Pulmonary artery endothelial cell (primary cell): Measurements from ENCODE around the gene CLDN22. TPM values are rescaled to one million over a fixed set of nuclear protein-coding genes. Genes with fewer than 3 reads are reported as not detected.
"Not testable (repeated sequence)": the region's sequence is repeated elsewhere in the genome, so short reads cannot be mapped to it uniquely, and the experiment has no call there.

Experiments used
- DNase-seq: peaks from one replicate; pipeline ENCODE4 v3.0.0-alpha.2; 2011; ENCODE audit warnings: low read depth, low spot score
- total RNA-seq: library from RNA; depleted of rRNA; stranded (reverse); fragments of >200 nt; gene quantifications from 2 replicates; pipeline ENCODE4 v1.2.3, GENCODE V29; 2014

The CLDN22 gene
- total RNA-seq, 1 donor from 2014 or later, result not detected

DNA sequence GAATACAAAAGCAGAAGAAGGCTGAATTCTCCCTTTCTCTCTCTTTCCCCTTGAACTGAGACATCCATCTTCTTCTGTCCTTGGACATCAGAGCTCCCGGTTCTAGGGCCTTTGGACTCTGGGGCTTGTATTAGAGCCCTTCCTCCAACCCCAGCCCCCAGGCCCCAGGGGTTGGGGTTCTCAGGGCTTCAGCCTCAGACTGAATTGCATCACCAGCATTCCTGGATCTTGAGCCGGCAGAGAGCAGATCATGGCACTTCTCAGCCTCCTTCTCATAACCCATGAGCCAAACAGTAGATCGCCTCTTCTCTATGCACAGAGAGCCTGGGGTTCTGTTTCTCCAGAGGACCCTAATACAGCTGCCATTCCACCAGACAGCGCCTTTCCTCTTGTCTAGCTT lies 27.5 kb upstream of the CLDN22 start:
- DNase-seq, result no peak

DNA sequence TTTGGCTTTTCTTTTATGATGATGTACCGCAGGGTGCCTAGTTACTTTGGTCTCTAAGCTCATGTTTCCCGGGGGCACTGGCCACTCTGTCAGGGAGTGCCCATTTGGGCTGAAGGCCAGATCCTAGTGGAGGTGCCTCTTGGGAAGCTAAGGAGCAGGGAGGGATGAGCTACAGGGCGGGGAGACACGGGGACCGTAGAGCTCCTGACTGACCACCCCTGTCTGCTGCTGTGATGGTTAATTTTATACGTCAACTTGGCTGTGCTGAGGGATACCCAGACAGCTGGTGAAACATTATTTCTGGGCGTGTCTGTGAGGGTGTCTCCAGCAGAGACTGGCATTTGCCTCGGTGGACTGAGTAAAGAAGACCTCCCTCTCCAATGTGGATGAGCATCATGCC lies 27.1 kb upstream of the CLDN22 start:
- no peak for DNase-seq

DNA sequence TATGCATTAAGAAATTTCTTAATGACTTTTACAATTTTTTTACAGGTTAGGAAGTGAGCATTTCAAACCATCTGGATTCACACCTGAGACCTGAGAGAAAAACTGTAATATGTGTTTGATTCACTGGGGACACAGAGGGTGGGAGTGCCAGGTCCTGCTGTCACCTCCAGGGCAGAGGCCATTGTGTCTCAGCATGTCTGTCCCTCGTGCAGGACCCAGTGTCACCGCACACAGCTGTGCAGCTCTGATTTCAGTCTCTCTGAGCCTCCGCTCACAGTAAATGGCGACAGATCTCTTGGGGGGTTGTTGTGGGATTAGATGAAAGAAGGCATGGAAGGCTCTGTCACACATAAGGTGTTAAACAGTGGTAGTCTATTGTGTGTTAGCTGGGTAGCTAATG lies 25.2 kb upstream of the CLDN22 start:
- no peak for DNase-seq

DNA sequence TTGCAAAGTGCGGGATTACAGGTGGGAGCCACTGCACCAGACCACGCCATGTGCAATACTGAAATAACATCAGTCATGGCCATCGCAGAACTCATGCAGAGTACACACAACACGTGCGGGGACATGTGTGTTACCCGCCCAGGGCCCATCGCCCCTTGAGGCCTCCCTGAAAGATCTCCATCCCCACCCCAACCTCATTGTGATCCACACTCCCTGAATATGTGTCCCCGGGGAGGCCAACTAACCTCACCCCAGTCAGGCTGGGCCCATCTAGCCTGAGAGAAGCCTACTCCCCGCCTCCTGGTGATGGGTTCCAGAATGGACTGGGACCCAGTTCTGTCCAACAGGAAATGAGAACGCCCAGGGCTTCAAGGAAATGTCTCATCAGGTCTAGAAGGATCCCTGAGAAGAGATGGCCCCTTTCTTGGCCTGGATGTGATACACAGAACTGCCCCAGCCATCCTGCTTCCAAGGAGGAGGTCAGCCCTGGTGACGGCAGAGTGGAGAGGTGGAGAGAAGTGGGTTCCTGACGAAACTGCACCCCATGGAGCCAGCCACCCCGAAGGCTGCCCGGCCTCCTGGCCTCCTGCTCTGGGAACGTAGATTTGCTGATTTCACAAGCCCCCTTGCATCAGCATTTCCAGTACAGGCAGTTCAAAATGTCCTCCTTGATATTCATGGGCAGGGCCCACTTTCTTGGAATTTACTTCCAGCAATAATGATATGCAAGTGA lies 24.6 kb upstream of the CLDN22 start:
- DNase-seq, result no peak

DNA sequence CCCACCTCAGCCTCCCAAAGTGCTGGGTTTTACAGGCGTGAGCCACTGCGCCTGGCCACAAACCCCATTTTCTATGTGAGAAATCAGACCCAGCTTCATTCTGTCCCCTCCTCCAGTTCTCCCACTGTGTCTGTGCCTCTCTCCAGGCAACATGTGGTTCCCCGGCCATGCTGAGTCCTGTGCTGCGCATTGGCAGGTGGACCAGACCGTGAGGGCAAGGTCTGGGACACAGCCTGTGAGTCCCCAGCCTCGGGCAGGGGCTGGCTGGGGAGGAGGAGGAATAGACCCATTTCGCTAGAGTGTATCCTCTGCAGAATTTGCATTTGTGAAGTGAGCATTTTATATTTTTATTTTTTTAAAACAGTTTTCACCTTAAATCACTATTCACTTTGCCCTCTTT lies 23.7 kb upstream of the CLDN22 start:
- no peak for DNase-seq

DNA sequence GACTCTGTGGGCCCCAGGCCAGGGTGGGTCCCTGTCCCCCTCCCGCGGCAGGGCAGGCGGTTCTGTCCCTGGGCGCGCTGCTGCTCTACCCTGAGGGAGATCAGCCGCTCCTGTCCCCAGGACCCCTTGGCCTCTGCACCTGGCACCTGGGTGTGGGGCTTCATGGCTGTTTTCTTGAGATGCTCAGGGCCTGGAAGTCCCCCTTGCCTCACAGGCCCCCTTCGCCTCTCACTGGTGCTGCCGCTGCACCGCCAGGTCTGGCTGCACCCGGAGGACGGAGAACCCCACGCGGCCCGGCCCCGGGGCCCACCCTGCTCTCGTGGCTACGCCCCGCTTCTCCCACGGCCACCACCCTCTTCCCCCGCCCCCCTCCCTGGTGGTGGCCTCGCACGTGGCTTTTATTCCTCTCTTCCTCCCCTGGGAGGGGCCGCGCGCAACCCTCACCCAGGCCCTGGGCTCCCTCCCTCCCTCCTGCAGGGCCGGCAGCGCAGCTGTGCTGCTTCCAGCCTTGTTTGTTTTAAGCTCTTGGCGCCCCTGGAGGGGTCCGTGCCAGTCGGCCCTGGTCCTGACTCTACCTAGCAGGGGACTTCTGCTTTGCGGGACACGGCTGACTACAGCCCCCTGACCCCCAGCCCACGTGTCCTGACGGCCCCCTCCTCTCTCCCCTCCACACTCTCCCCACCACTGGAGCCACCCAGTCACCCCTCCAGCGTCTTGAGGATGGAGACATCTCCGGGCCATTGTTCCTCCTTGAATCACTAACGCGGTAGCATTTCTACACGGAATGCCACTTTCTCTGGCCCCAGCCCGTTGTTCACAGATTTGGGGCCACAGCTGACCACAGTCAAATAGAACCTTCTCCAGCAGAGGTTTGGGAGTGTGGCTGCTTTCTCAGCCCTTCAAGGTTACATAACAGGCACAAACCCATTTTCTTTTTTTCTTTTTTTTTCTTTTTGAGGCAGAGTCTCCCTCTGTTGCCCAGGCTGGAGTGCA lies 22.8 kb upstream of the CLDN22 start:
- no peak for DNase-seq

DNA sequence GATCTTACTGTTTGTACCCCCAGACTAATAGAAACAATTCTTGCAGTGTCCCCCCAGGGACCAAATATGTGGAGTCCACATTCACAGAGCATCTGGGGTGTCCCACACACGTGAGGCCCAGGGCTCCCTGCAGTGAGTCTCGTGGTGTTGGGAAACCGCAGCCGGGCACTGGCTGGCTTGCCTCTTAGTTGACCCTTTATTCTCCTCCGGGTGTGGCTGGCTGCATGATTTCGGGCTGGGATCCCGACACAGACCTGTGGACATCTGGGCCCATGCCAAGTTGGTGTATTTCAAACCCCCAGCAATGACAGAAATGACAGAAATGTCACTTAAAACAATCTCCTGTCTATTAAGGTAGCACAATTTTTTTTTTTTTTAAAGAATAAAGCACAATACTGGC lies 17.8 kb upstream of the CLDN22 start:
- no peak for DNase-seq

DNA sequence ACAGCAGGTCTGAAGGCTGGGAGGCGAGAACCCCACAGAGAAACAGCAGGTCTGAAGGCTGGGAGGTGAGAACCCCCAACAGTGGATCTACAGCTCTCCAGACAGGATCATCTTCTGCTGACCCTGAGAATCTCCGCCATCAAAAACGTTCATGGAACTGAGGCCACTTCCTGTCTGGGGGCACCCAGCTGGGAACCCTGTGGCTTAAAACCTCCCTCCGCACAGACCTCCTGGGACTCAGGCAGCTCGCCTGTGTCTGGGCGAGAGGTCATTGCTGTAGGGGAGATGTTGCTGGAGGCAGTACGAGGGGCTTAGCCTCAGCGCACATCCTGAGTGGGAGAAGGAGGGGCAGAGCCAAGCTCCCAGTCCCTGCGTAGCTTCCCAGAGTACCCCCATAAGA lies 17.3 kb upstream of the CLDN22 start:
- DNase-seq, result no peak

DNA sequence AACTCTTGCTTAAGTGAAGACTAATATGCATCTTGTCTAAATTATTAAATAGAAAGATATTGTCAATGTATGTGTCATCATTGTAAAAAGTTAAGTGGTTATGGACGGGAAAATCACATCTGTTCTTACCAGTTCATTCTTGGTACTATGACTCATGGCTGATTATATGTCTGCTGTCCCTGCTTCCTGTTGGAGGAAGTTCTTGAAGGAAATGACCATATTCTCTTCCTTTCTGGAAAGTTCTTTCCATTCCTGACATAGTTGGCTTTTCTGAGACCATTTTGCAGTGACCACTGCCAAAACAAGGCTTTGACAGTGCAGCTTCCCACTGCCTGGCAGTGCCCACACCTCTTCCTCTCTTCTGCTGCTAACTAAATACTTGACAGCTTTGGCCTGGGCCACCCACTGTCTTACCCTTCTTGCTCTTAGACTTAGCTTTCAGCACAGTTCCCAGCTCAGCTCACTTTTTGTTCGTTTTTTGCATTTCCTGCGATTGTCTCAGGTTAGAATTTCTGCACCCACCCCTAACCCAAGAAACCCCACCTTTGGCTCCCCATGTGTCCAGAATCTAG lies 15.4 kb upstream of the CLDN22 start:
- DNase-seq, result peak; percentile 93

DNA sequence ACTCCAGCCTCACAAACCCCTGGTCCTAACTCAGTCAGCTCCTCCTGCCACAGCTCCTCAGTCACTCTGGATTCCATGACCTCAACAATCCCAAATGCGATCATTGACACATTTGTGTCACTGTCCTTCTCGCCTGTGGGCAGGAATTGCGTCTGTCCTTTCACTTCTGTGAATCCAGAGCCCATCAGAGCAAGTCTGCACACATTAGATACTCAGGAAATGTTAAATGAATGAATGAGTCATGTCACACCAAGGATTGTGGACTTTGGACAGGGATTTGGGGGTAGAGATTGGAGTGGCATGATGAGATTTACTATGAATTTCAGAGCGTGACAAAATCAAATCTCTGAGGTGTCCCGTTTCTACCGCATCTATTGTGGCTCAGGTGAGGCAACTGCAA lies 13.9 kb upstream of the CLDN22 start:
- DNase-seq, result no peak

DNA sequence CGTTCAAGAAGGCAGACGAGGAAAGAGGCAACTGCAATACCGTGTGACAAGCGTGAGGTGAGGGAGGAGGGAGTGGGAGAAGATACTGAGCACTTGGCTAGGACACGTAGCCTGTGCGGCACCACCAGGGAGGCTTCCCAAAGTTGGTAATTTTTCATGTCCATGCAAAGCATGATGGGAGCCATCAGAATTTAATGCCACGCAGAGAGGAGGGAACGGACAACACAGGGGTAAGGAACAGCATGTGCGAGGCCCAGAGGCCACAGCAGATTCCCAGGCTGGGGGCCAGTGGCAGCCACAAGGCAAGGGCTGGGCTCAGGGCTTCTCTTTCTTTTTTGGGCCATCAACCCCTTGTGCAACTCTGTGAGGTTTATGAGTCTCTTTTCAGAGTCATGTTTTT lies 13.1 kb upstream of the CLDN22 start:
- DNase-seq, result no peak

DNA sequence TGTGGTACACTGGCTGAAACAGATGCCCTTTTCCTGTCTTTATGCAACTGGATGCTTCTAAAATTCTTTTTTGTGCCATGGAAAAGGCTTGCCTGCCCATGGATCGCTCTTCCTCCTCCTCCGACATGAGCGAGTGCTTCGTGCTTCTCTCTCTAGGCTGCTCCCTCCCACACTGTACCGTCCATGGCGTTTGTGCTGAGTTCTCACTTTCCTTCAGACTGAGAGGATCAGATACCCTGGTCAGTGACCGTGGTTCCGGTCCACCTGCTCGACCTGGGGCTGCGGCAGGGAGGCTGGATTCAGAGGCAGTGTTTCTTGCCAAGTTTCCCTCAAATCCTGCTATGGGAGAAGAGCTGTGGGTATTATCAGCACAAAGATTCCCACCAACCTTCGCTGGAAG lies 12.4 kb upstream of the CLDN22 start:
- DNase-seq, result no peak

DNA sequence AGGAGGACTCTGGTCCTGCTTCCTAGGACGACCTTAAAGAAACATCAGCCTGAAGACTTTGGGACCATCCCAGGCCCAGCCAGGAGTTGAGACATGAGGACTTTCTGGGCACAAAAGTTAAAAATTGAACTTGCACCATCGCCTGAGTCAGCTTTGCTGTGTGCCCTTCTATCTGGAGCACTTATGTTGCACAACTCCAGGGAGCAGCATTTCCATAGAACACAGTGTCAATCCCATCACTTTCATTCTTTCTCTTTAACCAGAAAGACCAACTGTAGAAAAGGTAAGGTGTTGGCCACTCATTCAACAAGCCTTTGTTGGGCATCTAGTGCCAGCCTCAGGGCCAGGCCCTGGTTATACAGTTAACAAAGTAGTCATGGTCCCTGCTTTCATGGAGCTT lies 10.8 kb upstream of the CLDN22 start:
- DNase-seq, result no peak

DNA sequence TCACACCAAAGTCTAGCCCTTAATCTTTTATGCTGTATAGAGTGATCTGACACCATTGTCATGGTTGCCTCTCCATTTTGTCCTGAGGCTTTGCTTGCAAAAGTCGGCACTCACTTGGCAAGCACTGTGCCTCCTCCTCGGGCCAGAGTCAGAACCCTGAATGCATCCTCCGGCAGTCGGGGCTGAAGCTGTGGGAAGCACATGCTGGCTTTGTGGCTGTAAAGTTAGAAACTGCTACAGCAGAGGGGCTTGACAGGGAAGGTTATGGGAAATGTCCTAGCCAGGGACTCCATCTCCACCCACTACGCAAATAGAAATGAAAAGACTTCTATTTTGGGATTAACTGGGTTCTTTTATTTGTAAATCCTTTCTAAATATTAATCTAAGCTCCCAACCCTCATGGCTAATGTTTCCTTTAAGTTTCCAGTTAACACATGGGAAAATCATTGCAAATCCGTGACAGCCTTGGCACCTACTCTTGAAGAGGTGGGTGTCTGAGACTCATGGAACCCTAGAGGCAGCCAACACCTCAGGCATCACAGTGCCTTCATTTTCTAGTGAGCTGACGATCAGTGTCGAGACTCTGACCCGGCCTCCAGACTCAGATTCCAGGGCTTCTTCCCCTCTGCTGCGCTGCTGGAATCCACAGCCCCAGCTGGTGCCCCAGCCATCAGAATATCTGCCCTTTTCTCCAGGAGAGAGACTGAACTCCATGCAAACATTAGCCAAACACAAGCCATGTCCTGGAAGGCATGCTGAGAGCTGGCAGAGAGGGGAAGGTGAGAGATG lies 10.1 kb upstream of the CLDN22 start:
- no peak for DNase-seq

DNA sequence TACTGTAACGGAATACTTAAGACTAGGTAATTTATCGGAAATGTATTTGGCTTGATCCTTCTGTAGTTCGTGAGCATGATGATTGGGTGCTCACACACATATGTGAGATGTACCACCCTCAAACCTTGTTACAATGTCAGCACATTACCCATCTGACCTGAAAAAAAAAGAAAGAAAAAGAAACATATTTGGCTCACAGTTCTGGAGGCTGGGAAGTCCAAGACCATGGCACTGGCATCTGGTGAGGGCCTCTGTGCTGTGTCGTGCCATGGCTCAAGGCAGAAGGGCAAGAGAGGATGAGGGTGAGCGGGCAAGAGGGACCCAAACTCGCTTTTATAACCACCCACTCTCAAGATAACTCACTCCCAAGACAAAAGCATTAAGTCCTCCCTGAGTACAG lies 9.2 kb upstream of the CLDN22 start:
- no peak for DNase-seq

DNA sequence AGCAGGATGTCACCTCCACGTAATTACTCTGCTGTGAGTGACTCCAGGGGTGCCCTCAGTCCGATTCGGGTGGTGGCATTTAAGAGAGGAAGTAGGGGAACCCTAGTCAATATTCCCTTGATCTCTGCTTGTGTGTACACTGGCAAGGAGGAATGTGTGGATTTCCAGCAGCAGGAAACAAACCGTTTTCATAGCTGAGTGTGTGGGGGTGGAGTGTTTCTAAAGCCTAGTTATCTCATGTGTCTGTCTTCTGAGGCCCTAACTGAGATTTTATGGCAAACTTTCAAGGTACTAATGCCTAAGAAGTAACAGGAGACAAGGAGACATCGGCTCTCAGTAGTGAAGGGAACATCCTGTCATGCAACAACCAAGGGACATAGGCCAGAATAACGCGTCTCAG lies 8.8 kb upstream of the CLDN22 start:
- DNase-seq, result no peak

DNA sequence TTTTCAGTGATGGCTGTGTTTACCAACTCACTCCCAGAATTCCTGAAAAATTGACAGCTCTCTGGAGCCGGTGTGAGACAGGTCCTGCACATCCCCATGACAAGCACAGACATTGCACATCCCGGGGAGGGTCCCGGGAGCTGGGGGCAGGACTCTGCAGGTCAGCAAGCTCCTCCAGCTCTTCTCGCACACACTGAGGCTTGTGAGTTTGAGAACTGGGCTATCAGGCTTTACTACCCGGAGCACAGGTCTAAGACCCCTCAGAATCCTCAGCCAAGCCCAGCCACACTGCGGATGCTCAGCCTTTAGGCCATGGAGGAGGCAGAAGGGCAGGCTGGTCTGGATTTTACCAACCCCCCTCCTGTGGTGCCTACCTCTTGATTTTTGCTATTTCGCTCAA lies 7.8 kb upstream of the CLDN22 start:
- DNase-seq, result no peak

DNA sequence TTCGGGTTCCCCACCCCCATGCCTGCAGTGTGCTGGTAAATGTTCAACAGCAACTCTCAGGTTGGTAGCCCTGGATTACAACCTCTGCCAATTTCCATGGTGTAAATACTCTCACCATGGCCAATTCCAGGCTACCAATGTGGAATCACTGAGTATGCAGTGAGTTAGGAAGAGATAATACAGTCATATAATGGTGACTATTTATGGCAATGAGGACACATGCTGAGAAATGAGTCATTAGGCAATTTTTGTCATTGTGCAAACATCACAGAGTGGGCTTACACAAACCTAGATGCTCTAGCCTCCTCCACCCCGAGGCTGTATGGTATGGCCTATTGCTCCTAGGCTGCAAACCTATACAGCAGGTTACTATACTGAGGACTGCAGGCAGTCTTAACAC lies 6.8 kb upstream of the CLDN22 start:
- no peak for DNase-seq

DNA sequence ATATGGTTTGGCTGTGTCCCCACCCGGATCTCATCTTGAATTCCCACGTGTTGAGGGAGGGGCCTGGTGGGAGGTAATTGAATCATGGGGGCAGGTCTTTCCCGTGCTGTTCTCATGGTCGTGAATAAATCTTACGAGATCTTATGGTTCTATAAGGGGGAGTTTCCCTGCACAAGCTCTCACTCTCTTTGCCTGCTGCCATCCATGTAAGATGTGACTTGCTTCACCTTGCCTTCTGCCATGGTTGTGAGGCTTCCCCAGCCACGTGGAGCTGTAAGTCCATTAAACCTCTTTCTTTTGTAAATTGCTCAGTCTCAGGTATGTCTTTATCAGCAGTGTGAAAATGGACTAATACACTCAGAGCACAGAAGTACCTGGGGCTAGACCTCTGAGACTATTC lies 6.3 kb upstream of the CLDN22 start:
- DNase-seq, result not testable (repeated sequence)

DNA sequence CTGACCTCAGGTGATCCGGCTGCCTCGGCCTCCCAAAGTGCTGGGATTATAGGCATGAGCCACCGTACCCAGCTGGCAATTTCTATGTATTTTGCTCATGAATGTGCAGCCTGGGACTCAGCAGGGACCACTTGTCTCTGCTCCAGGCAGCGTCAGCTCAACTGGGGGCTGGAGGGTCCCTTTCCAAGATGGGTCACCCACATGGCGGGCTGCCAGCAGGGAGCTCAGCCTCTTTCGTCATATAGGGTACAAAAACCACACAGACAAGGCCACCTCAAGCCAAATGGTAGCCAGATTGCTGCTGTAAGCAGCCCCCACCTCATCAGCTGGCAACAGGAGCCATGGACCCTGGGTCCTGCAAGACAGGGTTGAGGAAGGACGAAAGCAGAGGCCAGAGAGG lies 4.5 kb upstream of the CLDN22 start:
- DNase-seq, result no peak

DNA sequence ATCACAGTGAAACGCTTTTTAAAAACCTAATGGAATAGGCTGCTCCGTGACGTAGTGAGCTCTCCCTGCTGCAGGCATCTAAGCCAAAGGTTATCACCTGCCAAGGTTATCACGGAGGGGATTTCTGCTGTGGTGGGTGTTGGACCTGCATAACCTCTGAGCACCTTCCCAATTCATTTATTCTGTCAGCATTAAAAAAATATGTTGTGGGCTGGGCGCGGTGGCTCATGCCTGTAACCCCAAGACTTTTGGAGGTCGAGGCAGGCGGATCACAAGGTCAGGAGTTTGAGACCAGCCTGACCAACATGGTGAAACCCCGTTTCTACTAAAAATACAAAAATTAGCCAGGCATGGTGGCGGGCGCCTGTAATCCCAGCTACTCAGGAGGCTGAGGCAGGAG lies 4.0 kb upstream of the CLDN22 start:
- DNase-seq, result not testable (repeated sequence)

DNA sequence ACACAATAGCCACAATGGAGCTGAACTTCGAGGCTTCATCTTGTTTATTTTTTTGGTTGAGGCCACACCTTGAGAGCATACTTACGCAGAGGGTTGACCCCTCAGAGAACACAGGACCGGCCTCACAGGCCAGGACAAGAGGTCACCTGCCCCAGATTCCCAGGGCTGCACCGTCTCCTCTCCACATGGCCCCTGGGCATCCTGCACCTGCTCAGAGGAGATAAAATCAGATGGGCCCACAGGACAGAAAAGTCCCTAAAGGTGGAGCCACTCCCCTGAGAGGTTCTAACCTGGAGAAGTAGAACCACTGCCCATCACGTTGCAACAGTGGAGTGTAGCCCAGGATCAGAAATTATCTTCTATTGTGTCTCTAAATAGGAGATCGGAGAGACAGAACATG lies 3.2 kb upstream of the CLDN22 start:
- DNase-seq, result no peak
